ENCODE data around the gene CDK6. TPM values are rescaled to one million over a fixed set of nuclear protein-coding genes. Genes with fewer than 3 reads are reported as not detected.

Gene CDK6
- total RNA-seq, 1 experiment from 2014 or later = 32.1 TPM

GRCh38 chr7:92624298-92624996 lies 211.9 kb downstream of the CDK6 start:
- Histone ChIP-seq H3K27me3 (ENCODE audit: control insufficient read depth, insufficient read depth, low read length) (no peaks in the 10 kb centered on the region), H3K4me3 (ENCODE audit: insufficient read depth, low read depth, low read length) (no peak overlapping the region), H3K36me3 (replicated peaks; ENCODE audit: control insufficient read depth, insufficient read depth, low read length) (no peaks in the 10 kb centered on the region)
- no peak for DNase-seq

GRCh38 chr7:92623544-92623943 lies 212.8 kb downstream of the CDK6 start:
- no peak for DNase-seq
- H3K27me3 ChIP-seq (ENCODE audit: control insufficient read depth, insufficient read depth, low read length) = no peaks in the 10 kb centered on the region
- no peak overlapping the region for H3K4me3 ChIP-seq (ENCODE audit: insufficient read depth, low read depth, low read length)
- no peaks in the 10 kb centered on the region for H3K36me3 ChIP-seq (replicated peaks; ENCODE audit: control insufficient read depth, insufficient read depth, low read length)

GRCh38 chr7:92622685-92623084 lies 213.7 kb downstream of the CDK6 start:
- H3K4me3 ChIP-seq (ENCODE audit: insufficient read depth, low read depth, low read length) = no peak overlapping the region
- DNase-seq = no peak
- no peaks in the 10 kb centered on the region for H3K27me3 ChIP-seq (ENCODE audit: control insufficient read depth, insufficient read depth, low read length)
- no peaks in the 10 kb centered on the region for H3K36me3 ChIP-seq (replicated peaks; ENCODE audit: control insufficient read depth, insufficient read depth, low read length)

DNA sequence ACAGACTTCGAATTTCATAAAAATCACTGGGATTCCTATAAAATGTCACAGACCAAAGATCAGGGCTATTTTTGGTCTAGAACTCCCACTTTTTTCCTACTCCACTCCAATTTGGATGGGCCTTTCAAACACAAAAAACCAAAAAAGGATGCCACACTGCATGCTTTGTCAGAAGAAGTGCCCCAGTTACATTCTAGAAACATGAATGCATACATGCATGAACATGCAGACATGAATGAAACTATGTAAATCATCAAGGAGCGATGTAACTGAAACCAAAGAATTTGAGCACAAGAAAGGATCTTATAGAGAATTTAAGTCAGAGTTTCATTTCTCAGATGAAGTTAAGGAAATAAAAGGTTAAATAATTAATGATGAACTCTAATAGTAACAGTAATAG lies 214.3 kb downstream of the CDK6 start:
- DNase-seq = no peak
- Histone ChIP-seq H3K36me3 (replicated peaks; ENCODE audit: control insufficient read depth, insufficient read depth, low read length) (no peaks in the 10 kb centered on the region), H3K4me3 (ENCODE audit: insufficient read depth, low read depth, low read length) (no peak overlapping the region), H3K27me3 (ENCODE audit: control insufficient read depth, insufficient read depth, low read length) (no peaks in the 10 kb centered on the region)

- H3K27me3 ChIP-seq (ENCODE audit: control insufficient read depth, insufficient read depth, low read length) = no peaks in the 10 kb centered on the region
- H3K4me3 ChIP-seq (ENCODE audit: insufficient read depth, low read depth, low read length) = no peak overlapping the region
- no peak for DNase-seq
- no peaks in the 10 kb centered on the region for H3K36me3 ChIP-seq (replicated peaks; ENCODE audit: control insufficient read depth, insufficient read depth, low read length)
Observed at GRCh38 chr7:92621561-92622023, 214.8 kb downstream of the CDK6 start.

GRCh38 chr7:92621026-92621540 lies 215.3 kb downstream of the CDK6 start:
- Histone ChIP-seq H3K4me3 (ENCODE audit: insufficient read depth, low read depth, low read length) (no peak overlapping the region), H3K36me3 (replicated peaks; ENCODE audit: control insufficient read depth, insufficient read depth, low read length) (no peaks in the 10 kb centered on the region), H3K27me3 (ENCODE audit: control insufficient read depth, insufficient read depth, low read length) (no peaks in the 10 kb centered on the region)
- DNase-seq = peak; percentile 9

- H3K27me3 ChIP-seq (ENCODE audit: control insufficient read depth, insufficient read depth, low read length) = no peaks in the 10 kb centered on the region
- no peak overlapping the region for H3K4me3 ChIP-seq (ENCODE audit: insufficient read depth, low read depth, low read length)
- no peaks in the 10 kb centered on the region; the same call in 1 of the 2 replicates for H3K36me3 ChIP-seq (replicated peaks; ENCODE audit: control insufficient read depth, insufficient read depth, low read length)
- DNase-seq = no peak
Observed at GRCh38 chr7:92615861-92616260, 220.5 kb downstream of the CDK6 start.

DNA sequence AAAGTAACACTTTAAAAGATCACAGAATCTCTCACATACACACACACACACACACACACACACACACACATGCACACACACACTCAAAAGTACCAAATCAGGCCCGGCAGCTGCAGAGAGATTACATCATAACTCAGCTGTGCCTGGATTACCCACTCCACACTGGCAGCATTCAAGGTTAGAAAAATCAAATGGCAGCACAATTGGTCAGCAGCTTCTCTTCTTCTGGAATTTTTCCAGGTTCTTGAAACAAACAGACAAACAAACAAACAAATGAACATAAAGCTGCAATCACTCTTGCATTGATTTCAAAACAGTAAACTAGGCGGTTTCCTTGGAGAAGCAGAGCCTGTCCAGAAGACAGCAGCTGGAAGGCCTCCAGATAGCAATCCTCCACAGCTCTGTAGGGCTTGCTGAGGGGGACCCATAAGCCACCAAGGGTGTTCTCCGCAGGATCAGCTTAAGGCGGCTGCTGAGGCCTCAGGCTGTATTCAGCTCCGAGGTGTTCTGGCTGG lies 221.7 kb downstream of the CDK6 start:
- Histone ChIP-seq H3K4me3 (ENCODE audit: insufficient read depth, low read depth, low read length) (no peak overlapping the region), H3K27me3 (ENCODE audit: control insufficient read depth, insufficient read depth, low read length) (no peaks in the 10 kb centered on the region), H3K36me3 (replicated peaks; ENCODE audit: control insufficient read depth, insufficient read depth, low read length) (no peaks in the 10 kb centered on the region; the same call in 1 of the 2 replicates)
- no peak for DNase-seq

- Histone ChIP-seq H3K4me3 (ENCODE audit: insufficient read depth, low read depth, low read length) (no peak overlapping the region), H3K27me3 (ENCODE audit: control insufficient read depth, insufficient read depth, low read length) (no peaks in the 10 kb centered on the region), H3K36me3 (replicated peaks; ENCODE audit: control insufficient read depth, insufficient read depth, low read length) (no peaks in the 10 kb centered on the region; the same call in 1 of the 2 replicates)
- no peak for DNase-seq
Observed at GRCh38 chr7:92613720-92614119, 222.7 kb downstream of the CDK6 start.

DNA sequence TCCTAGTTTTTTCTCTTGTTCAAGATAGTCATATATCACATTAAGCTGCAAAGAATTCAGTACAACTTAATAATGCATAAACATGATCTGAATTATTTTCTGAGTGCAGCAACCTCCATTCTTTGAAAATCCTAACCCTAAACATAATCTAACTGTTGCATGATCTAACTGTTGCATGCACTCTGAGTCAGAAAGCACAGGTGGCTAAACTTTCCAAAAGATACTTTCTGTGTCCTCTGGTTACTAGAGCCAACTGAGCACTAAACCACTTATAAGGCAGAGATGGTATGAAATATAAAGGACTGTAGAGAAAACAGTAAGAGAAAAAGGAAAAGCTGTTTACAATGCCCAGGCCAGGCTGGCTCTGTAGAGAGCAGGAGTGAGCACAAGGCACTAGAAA lies 223.2 kb downstream of the CDK6 start:
- no peak for DNase-seq
- Histone ChIP-seq H3K4me3 (ENCODE audit: insufficient read depth, low read depth, low read length) (no peak overlapping the region), H3K27me3 (ENCODE audit: control insufficient read depth, insufficient read depth, low read length) (no peaks in the 10 kb centered on the region), H3K36me3 (replicated peaks; ENCODE audit: control insufficient read depth, insufficient read depth, low read length) (no peaks in the 10 kb centered on the region; the same call in 1 of the 2 replicates)

- DNase-seq = no peak
- Histone ChIP-seq H3K36me3 (replicated peaks; ENCODE audit: control insufficient read depth, insufficient read depth, low read length) (no peaks in the 10 kb centered on the region; the same call in 1 of the 2 replicates), H3K4me3 (ENCODE audit: insufficient read depth, low read depth, low read length) (no peak overlapping the region), H3K27me3 (ENCODE audit: control insufficient read depth, insufficient read depth, low read length) (no peaks in the 10 kb centered on the region)
Observed at GRCh38 chr7:92612501-92612900, 223.9 kb downstream of the CDK6 start.

GRCh38 chr7:92611735-92612134 lies 224.6 kb downstream of the CDK6 start:
- Histone ChIP-seq H3K4me3 (ENCODE audit: insufficient read depth, low read depth, low read length) (no peak overlapping the region), H3K36me3 (replicated peaks; ENCODE audit: control insufficient read depth, insufficient read depth, low read length) (no peaks in the 10 kb centered on the region; the same call in 1 of the 2 replicates), H3K27me3 (ENCODE audit: control insufficient read depth, insufficient read depth, low read length) (no peaks in the 10 kb centered on the region)
- DNase-seq = no peak

- no peak overlapping the region for H3K4me3 ChIP-seq (ENCODE audit: insufficient read depth, low read depth, low read length)
- H3K36me3 ChIP-seq (replicated peaks; ENCODE audit: control insufficient read depth, insufficient read depth, low read length) = no peaks in the 10 kb centered on the region
- H3K27me3 ChIP-seq (ENCODE audit: control insufficient read depth, insufficient read depth, low read length) = no peaks in the 10 kb centered on the region
- DNase-seq = no peak
Observed at GRCh38 chr7:92609921-92610518, 226.4 kb downstream of the CDK6 start.

- Histone ChIP-seq H3K36me3 (replicated peaks; ENCODE audit: control insufficient read depth, insufficient read depth, low read length) (no peaks in the 10 kb centered on the region), H3K4me3 (ENCODE audit: insufficient read depth, low read depth, low read length) (peak overlapping the region; percentile 46), H3K27me3 (ENCODE audit: control insufficient read depth, insufficient read depth, low read length) (no peaks in the 10 kb centered on the region)
- DNase-seq = peak; percentile 80
Observed at GRCh38 chr7:92608380-92609322, 227.7 kb downstream of the CDK6 start.

All from H7 (cell line).